Loucy (cell line): ENCODE data around the gene C1orf159.

Experiments
- H2AFZ ChIP-seq: fragments of 200-600 bp; sonication (generic); 2 replicates; pipeline ENCODE4 v1.6.0; 2016; ENCODE audit warnings: antibody characterized with exemption, mild to moderate bottlenecking, low read length, moderate library complexity
- H3F3A ChIP-seq: fragments of 200-600 bp; 2 replicates; pipeline ENCODE4 v1.6.0; 2016; ENCODE audit warnings: antibody characterized with exemption, low read depth, mild to moderate bottlenecking
- H3K27me3 ChIP-seq: fragments of 200-600 bp; sonication (generic); 2 replicates; pipeline ENCODE4 v1.6.1; 2014; ENCODE audit warnings: low read length, mild to moderate bottlenecking; ENCODE audit not compliant: insufficient read depth, poor library complexity, severe bottlenecking
- H3K36me3 ChIP-seq: fragments of 200-600 bp; sonication (generic); 2 replicates; pipeline ENCODE4 v1.6.1; 2016; ENCODE audit warnings: low read length; ENCODE audit not compliant: insufficient read depth
- H3K4me1 ChIP-seq: fragments of 200-600 bp; sonication (generic); 2 replicates; pipeline ENCODE4 v1.5.1; 2014; ENCODE audit warnings: low read length, mild to moderate bottlenecking; ENCODE audit not compliant: insufficient read depth, poor library complexity, severe bottlenecking
- H3K4me2 ChIP-seq: fragments of 200-600 bp; sonication (generic); 2 replicates; pipeline ENCODE4 v1.6.0; 2014; ENCODE audit warnings: antibody characterized with exemption, low read length, low read depth, mild to moderate bottlenecking; ENCODE audit not compliant: poor library complexity, severe bottlenecking
- H3K4me3 ChIP-seq: fragments of 200-600 bp; sonication (generic); 2 replicates; pipeline ENCODE4 v1.5.1; 2014; ENCODE audit warnings: low read length, mild to moderate bottlenecking, mixed read lengths; ENCODE audit not compliant: poor library complexity, severe bottlenecking
- H3K79me2 ChIP-seq: fragments of 200-600 bp; sonication (generic); 2 replicates; pipeline ENCODE4 v1.6.1; 2014; ENCODE audit warnings: low read length; ENCODE audit not compliant: insufficient read depth
- H3K9ac ChIP-seq: fragments of 200-600 bp; sonication (generic); 2 replicates; pipeline ENCODE4 v1.6.0; 2014; ENCODE audit warnings: mild to moderate bottlenecking, low read depth, low read length, moderate library complexity; ENCODE audit not compliant: poor library complexity, severe bottlenecking
- H3K9me2 ChIP-seq: fragments of 200-600 bp; sonication (generic); replicated peaks from 2 replicates; pipeline ENCODE4 v1.6.1; 2016; ENCODE audit warnings: low read depth, low read length, mixed read lengths
- H3K9me3 ChIP-seq: fragments of 200-600 bp; sonication (generic); 2 replicates; pipeline ENCODE4 v1.6.1; 2014; ENCODE audit warnings: mild to moderate bottlenecking, antibody characterized with exemption, low read length, low read depth; ENCODE audit not compliant: insufficient read depth
- H4K20me1 ChIP-seq: fragments of 200-600 bp; sonication (generic); 2 replicates; pipeline ENCODE4 v1.6.0; 2014; ENCODE audit warnings: antibody characterized with exemption, low read length, mild to moderate bottlenecking; ENCODE audit not compliant: insufficient read depth, poor library complexity, severe bottlenecking
- EZH2phosphoT487 ChIP-seq: fragments of 200-600 bp; IDR thresholded peaks from 2 replicates; pipeline ENCODE4 v1.6.1; 2018; ENCODE audit warnings: antibody characterized with exemption, mild to moderate bottlenecking, moderate library complexity, borderline replicate concordance
- TF ChIP-seq, protein P1 (sequence below): fragments of 200-600 bp; sonication (generic); conservative IDR thresholded peaks from 2 replicates; pipeline ENCODE4 v1.5.1; 2014; ENCODE audit warnings: mild to moderate bottlenecking, antibody characterized with exemption, low read length

Gene C1orf159

DNA sequence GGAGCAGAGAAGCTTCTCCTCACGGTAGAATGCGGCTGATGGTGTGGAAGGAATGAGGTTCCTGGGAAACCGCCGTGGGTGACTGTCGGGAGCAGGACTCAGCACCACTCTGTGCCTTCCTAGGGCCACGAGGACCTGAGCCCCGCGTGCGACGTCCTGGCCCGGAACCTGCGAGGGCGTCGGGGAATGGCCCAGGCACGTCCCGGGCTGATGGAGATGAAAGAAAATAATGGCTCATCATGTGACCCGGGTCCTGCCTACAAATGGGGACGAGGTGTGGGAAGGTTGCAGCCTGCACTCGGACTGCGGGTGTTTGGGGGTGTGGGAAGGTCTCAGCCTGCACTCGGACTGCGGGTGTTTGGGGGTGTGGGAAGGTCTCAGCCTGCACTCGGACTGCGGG, 32.7 kb upstream of the C1orf159 start:
- peaks cover 7% of the 10 kb centered on the region; the same call in 1 of the 2 replicates for H3K9me3 ChIP-seq
- H3K79me2 ChIP-seq = no peaks in the 10 kb centered on the region
- no peaks in the 10 kb centered on the region for H3F3A ChIP-seq
- H3K4me2 ChIP-seq = no peak overlapping the region
- H3K9me2 ChIP-seq = no peaks in the 10 kb centered on the region
- no peak overlapping the region for H2AFZ ChIP-seq
- H3K36me3 ChIP-seq = no peaks in the 10 kb centered on the region
- H4K20me1 ChIP-seq = no peaks in the 10 kb centered on the region
- H3K4me1 ChIP-seq = peaks cover 3% of the 10 kb centered on the region
- H3K9ac ChIP-seq = no peak overlapping the region
- TF ChIP-seq, protein P1, sequence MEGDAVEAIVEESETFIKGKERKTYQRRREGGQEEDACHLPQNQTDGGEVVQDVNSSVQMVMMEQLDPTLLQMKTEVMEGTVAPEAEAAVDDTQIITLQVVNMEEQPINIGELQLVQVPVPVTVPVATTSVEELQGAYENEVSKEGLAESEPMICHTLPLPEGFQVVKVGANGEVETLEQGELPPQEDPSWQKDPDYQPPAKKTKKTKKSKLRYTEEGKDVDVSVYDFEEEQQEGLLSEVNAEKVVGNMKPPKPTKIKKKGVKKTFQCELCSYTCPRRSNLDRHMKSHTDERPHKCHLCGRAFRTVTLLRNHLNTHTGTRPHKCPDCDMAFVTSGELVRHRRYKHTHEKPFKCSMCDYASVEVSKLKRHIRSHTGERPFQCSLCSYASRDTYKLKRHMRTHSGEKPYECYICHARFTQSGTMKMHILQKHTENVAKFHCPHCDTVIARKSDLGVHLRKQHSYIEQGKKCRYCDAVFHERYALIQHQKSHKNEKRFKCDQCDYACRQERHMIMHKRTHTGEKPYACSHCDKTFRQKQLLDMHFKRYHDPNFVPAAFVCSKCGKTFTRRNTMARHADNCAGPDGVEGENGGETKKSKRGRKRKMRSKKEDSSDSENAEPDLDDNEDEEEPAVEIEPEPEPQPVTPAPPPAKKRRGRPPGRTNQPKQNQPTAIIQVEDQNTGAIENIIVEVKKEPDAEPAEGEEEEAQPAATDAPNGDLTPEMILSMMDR = no peak
- TF ChIP-seq EZH2phosphoT487 = no peak
- H3K27me3 ChIP-seq = no peaks in the 10 kb centered on the region
- no peak overlapping the region for H3K4me3 ChIP-seq

DNA sequence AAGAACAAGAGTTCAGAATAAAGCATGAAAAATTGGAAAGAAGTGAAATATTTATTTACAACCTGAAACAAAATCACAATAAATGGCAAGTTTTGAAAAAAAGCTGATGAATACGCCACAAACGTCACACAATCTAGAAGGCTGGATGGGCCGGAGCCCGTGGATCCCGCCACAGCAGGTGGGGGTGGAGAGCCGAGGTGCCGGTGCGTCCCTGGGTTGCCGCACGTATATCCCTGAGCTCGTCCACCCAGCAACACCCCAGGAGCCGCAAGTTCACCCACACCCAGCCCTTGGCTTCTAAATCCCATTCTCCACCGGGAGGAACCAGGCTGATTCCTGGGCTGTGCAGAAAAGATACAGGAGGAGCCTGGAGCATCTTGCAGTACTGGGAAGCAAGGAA, 32.2 kb upstream of the C1orf159 start:
- H3F3A ChIP-seq = no peaks in the 10 kb centered on the region
- no peaks in the 10 kb centered on the region for H3K27me3 ChIP-seq
- H3K4me3 ChIP-seq = no peak overlapping the region
- H3K9me2 ChIP-seq = no peaks in the 10 kb centered on the region
- no peak overlapping the region for H3K4me2 ChIP-seq
- H4K20me1 ChIP-seq = no peaks in the 10 kb centered on the region
- H2AFZ ChIP-seq = no peak overlapping the region
- H3K36me3 ChIP-seq = no peaks in the 10 kb centered on the region
- H3K9me3 ChIP-seq = peaks cover 6% of the 10 kb centered on the region; the same call in 1 of the 2 replicates
- no peaks in the 10 kb centered on the region for H3K79me2 ChIP-seq
- peaks cover 3% of the 10 kb centered on the region for H3K4me1 ChIP-seq
- TF ChIP-seq, protein P1 = no peak
- no peak for TF ChIP-seq EZH2phosphoT487
- H3K9ac ChIP-seq = no peak overlapping the region

DNA sequence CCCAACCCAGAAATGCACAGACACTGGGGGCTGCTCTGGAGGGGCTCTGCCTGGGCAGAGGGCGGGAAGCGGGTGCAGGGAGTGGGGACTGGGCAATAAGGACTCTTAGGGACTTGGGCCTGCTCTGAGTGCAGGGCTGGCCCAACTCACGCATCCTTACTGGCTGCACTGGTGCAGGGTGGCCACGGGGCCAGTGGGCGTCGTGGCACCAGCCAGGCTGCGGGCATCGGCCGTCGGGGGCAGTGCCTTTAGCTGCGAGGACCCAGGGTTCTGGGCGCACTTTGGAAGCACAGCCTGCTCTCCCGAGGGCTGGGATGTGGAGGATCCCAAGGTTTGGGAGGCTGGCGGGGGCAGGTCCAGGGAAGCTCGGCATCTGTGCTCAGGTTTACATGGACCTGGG, 30.7 kb upstream of the C1orf159 start:
- H3F3A ChIP-seq = no peaks in the 10 kb centered on the region

More for the DNA sequence above, 30.7 kb upstream of the C1orf159 start:
- Histone ChIP-seq H4K20me1 (no peaks in the 10 kb centered on the region), H3K79me2 (no peaks in the 10 kb centered on the region), H3K9ac (no peak overlapping the region), H2AFZ (no peak overlapping the region), H3K36me3 (no peaks in the 10 kb centered on the region), H3K9me2 (no peaks in the 10 kb centered on the region), H3K9me3 (no peaks in the 10 kb centered on the region), H3K4me3 (no peak overlapping the region), H3K4me2 (no peak overlapping the region), H3K27me3 (no peaks in the 10 kb centered on the region), H3K4me1 (peaks cover 3% of the 10 kb centered on the region)
- TF ChIP-seq, protein P1 = no peak
- TF ChIP-seq EZH2phosphoT487 = no peak
